DOHH2 (cell line): ENCODE results near the gene PITX2.

Experiments used
- CTCF ChIP-seq: fragments of 200-600 bp; sonication (generic); IDR thresholded peaks from one replicate; pipeline ENCODE4 v1.5.1; 2014; ENCODE audit warnings: antibody characterized with exemption, mild to moderate bottlenecking, low read depth, low read length; ENCODE audit not compliant: poor library complexity, severe bottlenecking
- EZH2phosphoT487 ChIP-seq: fragments of 200-600 bp; sonication (generic); IDR thresholded peaks from 2 replicates; pipeline ENCODE4 v1.6.1; 2017; ENCODE audit warnings: borderline replicate concordance, mild to moderate bottlenecking, antibody characterized with exemption, low read length, moderate library complexity, mixed read lengths

DNA sequence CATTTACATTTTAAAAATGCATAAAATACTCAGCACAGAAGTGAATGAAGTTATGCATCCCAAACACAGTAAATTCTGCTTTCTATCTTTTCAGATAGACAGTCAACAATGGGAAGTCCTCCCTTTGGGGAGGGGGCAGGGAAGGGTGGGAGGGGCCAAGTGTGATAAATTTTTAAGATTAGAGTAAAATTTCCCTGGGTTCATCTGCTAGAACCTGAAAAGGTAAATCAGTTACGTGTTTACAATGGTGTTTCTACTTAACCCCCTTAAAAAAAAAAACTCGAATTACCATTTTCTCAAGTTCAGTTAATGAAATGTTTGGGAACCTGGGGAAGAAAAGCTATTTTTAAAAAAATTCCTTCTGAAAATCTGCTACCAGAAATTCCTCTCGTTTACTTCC lies 9.1 kb downstream of the PITX2 start:
- no peak for TF ChIP-seq CTCF
- TF ChIP-seq EZH2phosphoT487 = no peak
